NCI-H460 (cell line): ENCODE results near the gene MESP2. TPM values are rescaled to one million over a fixed set of nuclear protein-coding genes. Genes with fewer than 3 reads are reported as not detected.

Source experiments
- DNase-seq: peaks from one replicate; pipeline ENCODE4 v3.0.0-alpha.2; 2016; ENCODE audit warnings: low read depth; ENCODE audit errors: extremely low read depth
- total RNA-seq: library from RNA; depleted of rRNA; stranded (reverse); fragments of >200 nt; shearing (Covaris generic); gene quantifications from 2 replicates; pipeline ENCODE4 v1.2.3, GENCODE V29; 2014

MESP2 gene
- total RNA-seq, 1 experiment from 2014 or later, result not detected

DNA sequence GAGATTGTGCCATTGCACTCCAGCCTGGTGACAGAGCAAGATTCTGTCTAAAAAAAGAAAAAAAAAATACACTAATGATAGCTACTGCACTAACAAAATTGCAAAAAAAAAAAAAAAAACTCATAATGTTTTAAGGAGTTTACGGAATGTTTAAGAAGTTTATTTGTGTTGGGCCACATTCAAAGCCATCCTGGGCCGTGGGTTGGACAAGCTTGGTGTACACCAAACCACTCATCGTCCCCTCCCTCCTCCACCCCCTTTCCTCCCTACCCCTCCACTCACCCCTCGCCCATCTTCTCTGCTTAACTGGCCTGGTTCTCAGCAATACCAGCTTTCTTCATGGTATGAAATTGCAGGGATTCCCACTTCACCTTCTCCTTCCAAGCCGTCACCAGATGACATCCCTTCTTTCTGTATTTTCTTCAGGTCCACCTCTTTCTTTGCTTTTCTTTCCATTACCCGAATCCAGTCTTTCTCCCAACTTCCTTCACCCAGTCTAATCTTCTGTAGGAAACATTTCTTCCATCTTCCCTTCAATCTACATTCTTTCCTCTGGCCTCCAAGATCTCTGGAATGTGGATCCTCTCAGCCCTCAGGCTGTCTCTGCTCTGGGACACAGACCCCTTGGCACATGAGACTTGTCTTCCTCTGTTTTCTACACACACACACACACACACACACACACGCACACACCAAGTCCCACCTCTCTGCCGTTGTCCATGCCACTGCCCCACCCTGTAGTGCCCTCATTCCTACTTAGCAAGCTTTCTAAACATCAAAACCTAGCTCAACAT is 21.6 kb upstream of the MESP2 start:
- no peak for DNase-seq

DNA sequence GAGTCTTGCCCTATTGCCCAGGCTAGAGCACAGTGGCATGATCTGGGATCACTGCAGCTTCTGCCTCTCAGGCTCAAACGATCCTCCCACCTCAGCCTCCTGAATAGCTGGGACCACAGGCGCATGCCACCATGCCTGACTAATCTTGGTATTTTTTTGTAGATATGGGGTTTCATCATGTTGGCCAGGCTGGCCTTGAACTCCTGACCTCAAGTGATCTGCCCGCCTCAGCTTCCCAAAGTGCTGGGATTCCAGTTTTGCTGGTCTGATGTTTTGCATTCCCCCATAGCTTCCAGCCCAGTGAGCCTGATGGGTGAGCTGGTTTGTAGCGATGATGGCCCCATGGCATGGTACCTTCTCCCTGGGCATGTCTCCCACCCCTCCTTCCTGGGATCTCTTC is 20.4 kb upstream of the MESP2 start:
- no peak for DNase-seq

DNA sequence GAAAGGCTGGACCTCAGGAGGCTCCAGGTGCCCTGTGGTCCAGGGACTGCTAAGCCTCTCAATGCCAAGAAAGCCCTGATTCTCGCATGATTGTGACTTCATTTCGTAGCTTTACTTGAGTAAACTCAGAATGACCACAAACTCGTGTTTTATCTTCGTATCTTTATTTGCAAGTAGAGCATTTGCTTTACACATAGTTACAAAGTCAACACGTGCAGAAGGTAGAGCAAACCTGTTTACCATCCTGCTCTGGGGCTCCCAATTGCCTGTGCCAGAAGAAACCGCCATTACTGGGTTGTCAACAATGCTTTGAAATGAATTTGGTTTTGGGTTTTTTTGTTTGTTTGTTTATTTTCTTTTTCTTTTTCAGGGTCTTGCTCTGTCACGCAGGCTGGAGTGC is 19.2 kb upstream of the MESP2 start:
- DNase-seq, result no peak

DNA sequence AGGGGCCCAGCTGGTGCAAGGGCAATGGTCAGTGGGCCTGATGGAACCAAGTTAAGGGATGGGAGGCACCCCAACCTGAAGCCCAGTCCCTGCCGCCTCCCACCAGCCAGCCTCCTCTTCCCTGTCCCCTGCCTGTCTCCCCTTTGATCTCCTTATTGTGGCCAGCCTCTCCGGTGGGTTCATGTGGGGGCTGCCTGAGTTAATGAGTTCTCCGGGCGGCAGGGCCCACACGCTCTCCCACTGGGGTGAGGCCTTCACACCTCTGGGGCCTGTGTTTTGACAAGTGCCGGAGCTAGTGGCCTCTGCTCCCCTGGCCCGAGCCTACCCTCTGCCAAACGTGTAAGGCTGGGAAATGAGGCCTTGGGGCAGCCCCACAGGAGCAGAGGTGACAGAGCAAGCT is 17.8 kb upstream of the MESP2 start:
- DNase-seq, result no peak

DNA sequence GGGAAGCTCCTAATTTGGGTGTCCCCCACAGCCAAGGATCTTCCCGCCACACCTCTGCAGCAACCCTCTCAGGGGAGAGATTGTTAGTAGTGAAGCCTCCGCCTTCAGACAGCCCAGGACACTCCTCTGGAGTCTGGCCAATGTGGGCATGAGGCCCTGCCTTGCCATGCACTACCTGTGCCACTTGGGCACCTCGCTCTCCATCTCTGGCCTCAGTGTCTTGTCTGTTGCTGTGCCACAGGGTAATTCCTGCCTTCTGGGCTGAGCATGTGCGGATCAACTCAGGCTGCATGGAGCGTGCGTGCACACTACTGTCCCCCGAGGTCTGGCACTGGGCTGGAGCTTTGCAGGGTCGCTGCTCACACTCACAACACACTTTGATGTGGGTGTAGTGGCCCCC is 17.2 kb upstream of the MESP2 start:
- no peak for DNase-seq

DNA sequence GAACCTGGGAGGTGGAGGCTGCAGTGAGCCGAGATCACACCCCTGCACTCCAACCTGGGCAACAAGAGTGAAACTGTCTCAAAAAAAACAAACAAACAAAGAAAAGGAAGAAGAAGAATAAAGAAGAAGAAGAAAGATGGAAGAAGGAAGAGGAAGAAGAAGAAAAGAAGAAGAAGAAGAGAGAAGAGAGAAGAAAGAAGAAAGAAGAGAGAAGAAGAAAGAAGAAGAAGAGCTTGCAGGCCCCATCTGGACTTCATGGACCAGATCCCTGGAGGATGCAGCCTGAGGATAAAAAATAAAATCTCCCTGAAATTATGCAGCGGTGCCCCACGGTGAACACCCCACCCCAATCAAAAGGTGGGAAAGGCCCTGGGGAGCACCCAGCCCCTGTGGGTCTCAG is 16.3 kb upstream of the MESP2 start:
- no peak for DNase-seq

DNA sequence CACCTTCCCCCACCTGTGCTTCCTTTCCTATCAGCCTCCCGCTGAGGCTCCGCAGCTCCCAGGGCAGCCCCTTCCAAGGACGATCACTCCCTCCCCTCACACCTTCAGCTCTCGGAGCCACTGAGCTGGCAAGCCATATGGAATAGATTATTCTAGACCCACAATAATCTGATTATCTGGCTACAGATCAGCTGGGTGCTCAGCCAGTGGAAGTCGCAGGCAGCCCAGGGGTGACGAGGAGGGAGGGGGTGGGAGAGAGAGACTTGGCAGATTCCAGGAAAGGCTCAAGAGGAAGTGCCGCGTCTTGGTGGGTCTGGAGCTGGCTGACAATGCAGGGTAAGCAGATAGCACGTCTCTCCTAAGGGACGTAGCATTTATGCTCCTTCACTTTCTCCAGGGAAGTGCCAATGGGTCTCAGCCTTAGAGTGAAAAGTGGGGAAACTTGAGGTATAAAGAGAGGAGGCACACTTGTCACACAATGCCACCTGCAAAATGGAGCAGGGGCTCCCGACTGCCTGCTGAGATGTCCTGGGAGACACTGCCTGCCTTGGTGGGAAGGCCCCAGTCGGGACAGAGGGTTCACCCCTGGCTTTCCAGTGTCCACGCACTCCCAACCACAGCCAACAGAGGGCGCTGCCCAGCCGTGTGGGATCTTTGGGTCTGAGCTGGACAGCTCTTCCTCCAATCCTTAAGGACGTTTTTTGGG is 15.7 kb upstream of the MESP2 start:
- DNase-seq, result peak; percentile 74

DNA sequence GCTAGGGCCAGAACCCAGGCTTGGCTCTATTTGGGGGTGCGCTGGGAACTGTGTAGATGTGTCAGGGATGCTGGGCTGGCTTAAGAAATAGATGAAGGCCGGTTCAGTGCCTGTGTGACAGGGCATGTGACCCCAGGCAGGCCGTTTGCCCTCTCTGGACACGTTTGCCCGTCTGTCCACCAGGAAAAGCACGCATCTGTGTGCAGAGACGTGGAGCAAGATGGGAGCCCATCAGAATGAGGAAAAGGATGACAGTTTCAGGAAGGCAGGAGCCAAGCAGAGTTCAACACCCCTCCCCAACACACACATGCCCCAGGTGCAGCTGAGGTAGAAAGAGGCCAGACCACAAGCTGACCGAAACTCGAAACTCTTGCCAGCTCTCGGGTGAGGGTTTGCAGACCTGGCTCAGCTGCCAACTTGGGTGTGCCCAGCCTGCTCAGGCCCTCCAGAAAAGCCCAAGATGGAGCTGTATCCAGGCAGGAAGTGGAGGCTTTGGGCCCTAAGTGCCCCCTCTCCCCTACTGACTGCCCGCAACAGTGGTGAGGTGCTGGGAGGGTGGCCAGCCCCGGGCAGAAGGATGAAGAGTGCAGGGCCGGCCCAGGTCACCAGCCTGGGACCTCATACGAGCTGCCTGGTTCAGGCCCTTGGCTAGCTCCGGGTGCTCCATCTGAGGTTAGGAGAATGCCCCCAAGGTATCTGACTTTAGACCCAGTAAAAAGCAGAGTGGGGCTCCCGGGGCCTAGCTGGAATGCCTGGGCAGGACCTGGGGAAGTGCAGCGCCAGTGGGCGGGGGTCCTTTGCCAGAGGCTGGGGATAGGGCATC is 14.9 kb upstream of the MESP2 start:
- no peak for DNase-seq

DNA sequence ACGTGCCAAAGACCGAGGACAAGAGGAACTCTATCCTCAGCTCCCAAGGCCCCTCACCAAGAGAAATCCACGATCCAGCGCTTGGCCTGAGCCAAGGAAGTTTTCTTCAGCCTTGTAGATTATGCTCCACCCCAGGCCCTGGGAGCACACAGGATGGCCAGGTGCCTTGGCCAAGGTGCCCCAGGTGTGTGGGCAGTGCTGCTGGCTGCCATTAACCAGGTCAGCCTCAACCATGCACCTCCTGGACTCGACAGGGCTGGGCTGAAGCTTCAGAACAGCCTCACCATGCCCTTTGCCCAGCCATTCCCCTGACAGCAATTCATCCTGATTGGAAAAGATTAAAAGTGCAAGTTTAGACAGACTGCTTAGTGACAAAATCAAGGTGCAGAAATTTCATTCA is 14.2 kb upstream of the MESP2 start:
- no peak for DNase-seq

DNA sequence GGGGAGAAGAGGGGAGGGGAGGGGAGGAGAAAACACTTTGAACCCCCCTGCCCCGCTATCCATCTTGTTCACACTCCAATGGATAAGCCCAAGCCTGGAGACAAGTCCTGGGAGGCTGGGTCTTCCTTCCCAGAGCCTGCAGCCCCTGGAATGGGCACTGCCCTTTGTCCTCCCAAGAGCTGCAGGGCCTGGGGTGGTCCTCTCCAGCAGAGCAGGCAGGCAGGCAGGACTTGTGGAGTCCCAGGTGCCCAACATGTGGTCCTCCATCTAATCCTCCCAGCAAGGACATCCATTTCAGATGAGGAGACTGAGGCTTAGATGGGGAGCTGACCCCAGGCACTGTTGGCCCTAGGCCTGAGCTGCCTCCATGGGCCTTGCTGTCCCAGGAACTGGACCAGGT is 10.4 kb upstream of the MESP2 start:
- DNase-seq, result no peak

DNA sequence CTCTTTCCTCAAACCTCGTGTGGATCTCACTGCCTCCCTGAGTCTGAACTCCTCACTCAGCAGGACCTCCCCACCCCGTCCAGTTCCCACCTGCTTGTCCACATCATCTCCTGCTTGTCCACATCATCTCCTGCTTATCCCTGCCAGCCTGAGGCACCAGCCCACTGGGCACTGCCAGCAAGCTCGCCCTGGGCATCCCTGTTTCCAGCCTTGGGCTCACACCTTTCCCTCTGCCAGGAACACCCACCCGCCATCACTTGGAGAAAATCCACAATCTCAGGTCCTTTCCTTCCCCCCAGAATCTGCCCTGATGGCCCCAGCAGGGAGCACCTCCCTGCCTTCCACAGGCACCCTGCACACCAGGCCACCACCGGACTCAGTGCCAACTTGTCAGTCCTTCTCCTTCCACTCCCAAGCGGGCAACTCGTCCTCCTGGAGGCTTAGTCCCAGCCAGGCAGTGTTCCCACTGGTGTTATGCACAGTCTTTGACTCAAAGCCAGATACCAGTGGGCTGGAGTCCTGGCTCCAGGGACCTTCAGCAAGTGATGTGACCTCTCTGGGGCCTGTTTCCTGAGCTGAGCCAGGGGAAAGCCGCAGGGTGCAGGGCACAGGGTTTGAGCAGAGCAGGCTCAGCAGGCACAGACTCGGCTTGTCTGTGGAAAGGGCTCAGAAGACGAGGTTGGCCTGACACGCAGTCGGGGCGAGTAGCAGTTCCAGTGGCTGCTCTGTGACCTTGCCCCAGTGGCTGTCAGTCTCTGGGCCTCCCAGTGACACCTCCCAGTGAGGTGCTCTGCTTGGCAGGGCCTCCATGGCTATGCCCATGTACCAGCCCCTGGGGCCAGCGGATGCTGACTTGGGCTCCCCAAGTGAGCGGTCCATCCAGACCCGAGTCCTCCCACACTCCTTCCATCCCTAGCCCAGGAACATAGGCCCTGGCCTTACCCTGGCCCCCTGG is 9.5 kb upstream of the MESP2 start:
- DNase-seq, result no peak

DNA sequence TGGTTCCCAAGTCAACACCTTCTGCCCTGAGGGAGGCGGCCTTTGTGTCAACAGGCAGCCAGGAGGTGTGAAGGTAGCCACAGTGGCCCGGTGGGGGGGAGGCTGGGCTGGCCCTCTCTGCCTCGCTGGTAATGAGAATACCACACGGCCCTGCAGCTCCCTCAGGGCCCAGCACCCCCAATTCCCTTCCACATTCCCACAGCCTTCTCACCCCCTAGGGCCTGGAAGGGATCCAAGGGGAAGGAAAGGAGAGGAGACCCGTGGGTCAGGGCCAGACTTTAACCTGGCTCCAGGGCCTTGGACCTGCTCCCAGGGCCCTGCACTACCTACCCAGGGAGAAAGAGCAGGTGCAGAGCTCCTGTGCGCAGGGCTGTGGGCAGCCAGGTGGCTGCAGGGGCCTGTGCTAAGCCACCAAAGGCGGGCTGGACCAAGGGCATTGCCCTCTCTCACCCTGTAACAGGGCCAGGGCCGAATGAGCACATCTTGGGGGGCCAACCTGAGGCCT is 8.7 kb upstream of the MESP2 start:
- DNase-seq, result no peak

DNA sequence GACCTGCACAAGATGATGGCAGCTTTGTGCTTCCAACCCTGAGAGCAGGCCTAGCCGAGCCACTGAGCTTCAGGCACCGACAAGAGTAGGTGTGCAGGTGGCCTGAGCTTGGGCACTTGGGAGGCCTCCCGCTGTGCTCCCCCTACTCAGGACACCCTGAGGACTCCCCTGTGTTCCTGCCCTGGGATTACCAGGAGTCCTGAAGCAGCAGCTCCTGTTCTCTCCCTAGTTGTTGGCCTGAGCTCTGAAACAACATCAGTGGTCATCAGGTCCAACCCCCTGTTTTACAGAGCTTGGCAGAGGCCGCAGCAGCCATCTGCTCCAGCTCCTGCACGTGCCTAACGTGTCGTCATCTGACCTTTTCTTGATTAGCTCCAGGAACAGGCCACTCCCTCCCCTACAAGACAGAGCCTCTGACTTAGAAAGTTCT is 8.0 kb upstream of the MESP2 start:
- no peak for DNase-seq

DNA sequence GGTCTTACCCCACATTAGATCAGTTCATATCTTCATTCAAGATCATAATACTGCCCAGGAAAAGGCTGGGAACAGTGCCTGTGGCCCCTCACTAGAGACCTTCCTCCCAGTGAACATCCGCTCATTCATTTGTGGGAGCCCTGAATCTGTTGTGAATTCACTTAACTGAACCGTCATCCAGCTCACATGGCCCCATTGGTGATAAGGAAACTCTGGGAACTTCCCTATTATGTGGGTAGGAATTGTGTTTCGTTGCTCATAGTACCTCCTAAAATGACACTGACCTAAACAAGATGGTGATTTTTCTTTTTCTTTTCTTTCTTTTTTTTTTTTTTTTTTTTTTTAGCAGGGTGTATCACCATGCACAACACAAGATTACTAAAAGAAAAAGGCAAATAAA is 6.8 kb upstream of the MESP2 start:
- no peak for DNase-seq

DNA sequence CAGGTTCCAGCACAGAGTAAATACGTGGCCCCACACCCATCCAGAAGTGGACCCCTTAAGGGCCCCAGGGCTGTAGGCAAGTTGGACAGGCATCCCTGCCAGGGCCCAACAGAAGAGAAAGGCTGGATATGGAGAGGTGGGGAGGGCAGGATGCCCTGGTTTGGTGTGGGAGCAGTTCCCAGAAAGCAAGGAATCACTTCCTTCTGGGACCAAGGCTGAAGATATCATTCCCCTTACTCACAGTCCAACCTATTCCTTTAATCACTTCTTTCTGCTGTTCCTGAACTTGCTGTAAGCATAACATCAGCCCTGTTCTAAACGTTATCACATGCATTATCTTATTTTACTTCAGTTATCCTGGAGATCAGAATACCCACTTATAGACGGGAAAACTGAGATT is 6.1 kb upstream of the MESP2 start:
- DNase-seq, result no peak

DNA sequence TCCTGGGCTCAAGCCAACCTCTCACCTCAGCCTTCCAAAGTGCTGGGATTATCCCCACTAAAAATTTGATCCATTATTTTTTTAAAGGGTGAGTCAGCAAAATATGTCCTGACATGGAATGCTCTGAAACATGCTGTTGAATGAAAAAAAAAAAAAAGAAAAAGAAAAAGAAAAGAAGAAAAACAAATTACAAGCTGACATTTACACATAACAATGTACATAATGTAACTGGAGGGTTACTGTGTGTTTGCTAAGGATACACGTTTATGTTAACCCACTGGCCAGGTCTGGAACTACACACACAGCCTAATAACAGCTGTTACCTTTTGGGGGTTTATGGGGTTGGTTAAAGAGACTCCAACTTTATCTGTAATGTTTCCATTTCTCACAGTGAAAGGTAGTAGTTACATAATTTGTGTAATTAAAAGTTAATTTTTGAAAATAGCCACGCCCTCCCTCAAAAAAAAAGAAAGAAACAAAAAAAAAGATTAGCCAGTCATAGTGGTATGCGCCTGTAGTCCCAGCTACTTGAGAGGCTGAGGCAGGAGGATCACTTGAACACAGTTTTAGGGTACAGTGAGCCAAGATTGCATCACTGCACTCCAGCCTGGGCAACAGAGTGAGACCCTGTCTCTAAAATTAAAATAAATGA is 3.1 kb upstream of the MESP2 start:
- peak; percentile 15 for DNase-seq

DNA sequence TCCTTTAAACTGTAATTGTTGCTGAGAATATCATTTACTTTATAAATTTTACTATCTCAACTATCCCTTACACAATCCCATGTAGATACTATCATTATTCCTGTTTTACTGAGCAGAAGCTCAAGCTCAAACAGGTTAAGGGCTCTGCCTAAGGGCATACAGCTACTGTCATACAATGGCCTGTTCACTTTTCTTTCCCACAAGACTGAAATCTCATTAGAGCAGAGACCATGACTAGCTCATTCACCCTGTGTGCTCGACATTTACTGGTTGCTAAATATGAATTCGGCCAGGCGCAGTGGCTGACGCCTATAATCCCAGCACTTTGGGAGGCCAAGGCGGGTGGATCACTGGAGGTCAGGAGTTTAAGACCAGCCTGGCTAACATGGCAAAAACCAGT is 1.6 kb upstream of the MESP2 start:
- no peak for DNase-seq

DNA sequence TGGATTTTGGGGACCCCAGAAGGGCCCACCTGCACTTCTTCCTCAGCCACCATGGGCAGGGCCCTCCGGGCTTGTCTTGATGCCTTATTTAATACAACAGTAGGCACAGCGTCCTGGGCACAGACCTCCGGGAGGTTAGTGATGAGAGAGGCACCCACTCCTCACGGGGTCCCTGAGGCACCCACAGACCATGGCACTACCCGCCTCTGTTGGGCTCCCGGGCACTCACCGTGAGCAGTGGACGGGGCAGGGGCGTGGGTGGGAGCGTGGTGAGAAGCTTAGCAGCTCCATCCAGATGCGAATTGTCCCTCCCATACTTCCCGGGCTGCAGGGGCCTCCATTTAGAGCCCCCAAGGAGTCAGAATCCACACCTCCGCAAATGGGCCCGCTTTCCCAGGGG is 317 bp upstream of the MESP2 start:
- no peak for DNase-seq

DNA sequence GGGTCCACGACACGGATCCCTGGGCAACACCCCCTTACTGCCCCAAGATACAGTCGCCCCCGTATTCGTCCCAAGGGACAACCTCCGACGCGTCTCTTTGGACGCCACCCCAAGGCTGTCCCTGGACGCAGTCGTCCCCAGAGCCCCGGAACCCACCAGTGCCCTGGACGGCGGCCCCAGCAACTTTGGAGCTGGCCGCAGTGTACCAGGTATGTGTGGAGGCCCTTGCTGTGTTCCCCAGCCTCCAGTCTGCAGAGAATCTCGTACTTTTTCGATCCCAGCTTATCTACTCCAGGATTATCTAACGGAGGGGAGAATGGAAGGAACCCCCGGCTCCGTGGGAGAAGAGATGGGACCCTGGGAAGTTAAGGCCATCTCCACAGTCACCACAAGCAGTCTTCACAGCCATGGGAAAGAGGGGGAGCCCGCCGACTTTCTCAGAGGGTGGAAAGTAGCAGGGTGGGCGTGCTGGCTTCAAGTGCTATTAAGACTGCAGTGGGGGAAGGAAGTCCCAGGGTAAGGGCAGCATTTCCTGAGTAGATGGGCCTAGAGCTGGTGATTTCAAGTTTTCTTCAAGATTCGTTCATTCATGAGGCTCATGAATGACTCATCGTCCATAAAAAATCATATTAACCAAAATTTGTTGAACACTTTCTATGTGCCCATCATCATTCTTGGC is 1.1 kb downstream of the MESP2 start:
- DNase-seq, result no peak
